Activated T-cell treated with anti-CD3 and anti-CD28 coated beads for 1 hour (primary cell): Measurements from ENCODE around the gene SLC35E4.
"Not testable (repeated sequence)": the region's sequence is repeated elsewhere in the genome, so short reads cannot be mapped to it uniquely, and the experiment has no call there.

Experiments used
- DNase-seq: peaks from one replicate; pipeline ENCODE4 v3.0.0-alpha.2; 2020; ENCODE audit warnings: low read depth

Gene SLC35E4

GRCh38 chr22:30650508-30651116 lies 15.0 kb downstream of the SLC35E4 start:
- no peak for DNase-seq

- DNase-seq, result no peak
Measured at GRCh38 chr22:30652852-30653251, 17.3 kb downstream of the SLC35E4 start.

DNA sequence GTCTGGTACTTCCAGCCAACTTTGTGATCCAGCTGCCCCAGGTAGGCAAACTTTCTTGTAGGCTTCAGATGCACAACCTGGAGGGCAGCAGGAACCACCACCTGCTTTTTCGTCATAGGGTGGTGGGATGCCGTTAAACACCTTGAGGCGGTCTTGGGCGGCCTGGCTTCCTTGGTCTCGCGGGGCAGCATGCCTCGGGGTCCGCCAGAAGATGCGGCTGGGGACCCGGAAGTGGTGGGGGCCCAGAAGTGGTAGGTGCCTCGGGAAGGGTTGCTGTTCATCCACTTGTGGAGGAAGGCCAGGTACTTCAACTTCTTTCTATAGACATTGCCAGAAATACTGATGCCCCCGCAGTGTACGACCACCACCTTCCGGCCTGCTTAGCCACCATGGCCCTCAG lies 18.8 kb downstream of the SLC35E4 start:
- DNase-seq, result no peak

DNA sequence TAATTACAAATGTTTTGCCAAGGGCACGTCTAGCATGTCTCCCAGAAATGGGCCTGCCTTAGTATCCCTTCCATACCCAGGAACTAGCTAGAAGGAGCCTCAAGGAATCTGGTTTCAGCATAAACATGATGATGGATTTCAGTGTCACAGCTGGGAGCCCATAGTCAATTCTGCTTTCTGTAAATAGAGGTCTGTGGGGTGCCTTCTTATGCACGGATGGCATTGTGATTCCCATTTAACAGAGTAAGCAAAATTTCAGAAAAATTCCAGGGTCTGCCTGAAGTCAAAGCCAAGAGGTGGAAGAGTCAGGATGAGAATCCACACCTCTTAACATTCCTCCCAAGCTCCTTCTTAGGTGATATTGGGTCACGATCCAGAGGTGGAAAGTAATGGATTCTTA lies 20.0 kb downstream of the SLC35E4 start:
- DNase-seq, result no peak

GRCh38 chr22:30662040-30662439 lies 26.5 kb downstream of the SLC35E4 start:
- no peak for DNase-seq

- DNase-seq, result no peak
Measured at GRCh38 chr22:30664798-30665197, 29.2 kb downstream of the SLC35E4 start.

DNA sequence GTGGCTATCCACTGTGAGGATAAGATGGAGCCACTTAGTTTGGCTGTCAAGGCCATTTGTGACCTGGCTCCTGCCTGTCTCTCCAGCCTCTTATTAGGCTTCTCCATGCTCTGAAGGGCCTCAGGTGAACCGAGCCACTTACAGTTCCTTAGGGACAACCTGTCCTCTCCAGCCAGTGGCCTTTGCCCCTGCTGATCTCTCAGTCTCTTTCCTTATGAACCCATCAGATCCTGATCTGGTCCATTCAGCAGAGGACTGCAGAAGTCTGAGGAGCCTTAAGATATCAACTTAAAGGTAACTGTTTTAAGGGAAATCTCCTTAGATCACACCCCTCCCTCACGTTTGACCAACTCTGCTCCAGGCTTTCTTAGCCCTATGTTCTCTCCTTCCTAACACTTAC lies 29.7 kb downstream of the SLC35E4 start:
- DNase-seq, result no peak

DNA sequence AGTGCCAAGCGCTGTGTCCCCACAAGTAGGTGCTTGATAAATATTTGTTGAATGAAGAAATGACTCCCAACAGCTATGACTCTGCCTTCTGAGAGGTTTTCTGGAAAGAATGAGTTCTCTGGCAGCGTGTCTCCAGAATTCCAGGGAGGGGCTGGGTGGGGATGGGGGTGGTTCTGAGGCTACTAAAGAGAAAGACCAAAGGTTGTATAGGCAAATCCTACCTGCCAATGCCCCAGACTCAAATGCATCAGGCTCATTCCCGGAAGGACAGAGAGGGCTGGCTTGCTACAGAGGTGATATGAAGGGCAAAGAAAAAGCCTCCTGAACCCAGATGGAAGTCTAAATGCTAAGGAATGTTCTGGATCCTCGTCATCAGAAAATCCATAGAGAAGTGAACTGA lies 30.2 kb downstream of the SLC35E4 start:
- DNase-seq, result no peak

- no peak for DNase-seq
Measured at GRCh38 chr22:30667107-30667493, 31.5 kb downstream of the SLC35E4 start.

GRCh38 chr22:30667494-30668385 lies 32.2 kb downstream of the SLC35E4 start, which contains the start of gene DUSP18:
TSS of gene DUSP18 (minus strand) at chr22:30667875. CDS start at chr22:30664003, 3,872 bp downstream.
- peak; percentile 94 for DNase-seq

DNA sequence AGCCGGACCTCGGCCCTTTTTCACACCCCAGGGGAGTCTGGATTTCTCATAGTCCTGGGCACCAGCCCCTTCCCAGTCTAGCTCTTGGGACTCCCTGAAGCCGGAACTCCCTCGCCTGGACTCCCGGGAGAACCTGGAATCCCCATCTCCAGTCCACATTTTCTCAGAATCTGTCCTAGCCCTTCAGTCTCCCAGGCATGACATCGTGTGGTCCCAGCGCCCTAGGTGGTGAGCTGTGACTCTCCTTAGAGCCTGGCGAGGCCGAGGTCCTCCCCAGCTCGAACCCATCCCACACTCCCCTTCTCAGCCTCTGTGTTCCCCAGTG lies 32.8 kb downstream of the SLC35E4 start:
- DNase-seq, result no peak

- no peak for DNase-seq
Measured at GRCh38 chr22:30671071-30671470, 35.5 kb downstream of the SLC35E4 start.

GRCh38 chr22:30673136-30673535 lies 37.6 kb downstream of the SLC35E4 start:
- DNase-seq, result no peak

DNA sequence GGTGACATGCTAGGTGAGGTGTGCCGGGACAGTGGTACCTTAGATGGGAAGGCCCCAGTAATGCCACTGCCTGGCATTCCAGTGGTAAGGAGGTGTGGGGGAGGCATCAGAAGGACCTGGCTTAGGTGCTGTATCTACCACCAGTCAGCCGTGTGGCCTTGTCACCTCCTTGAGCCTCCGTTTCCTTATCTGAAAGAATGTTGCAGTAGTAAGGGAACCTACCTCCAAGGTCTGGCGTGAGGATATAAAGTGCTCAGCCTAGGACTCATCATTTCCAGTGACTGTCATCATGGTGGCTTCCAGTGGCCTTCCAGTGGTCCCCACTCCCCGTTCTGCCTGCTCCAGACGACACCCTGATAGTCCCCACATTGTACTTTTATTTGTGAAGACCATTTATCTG lies 38.9 kb downstream of the SLC35E4 start:
- no peak for DNase-seq

GRCh38 chr22:30675436-30675835 lies 39.9 kb downstream of the SLC35E4 start:
- no peak for DNase-seq

GRCh38 chr22:30676565-30676964 lies 41.0 kb downstream of the SLC35E4 start:
- DNase-seq, result not testable (repeated sequence)

GRCh38 chr22:30679895-30680690 lies 44.5 kb downstream of the SLC35E4 start:
- not testable (repeated sequence) for DNase-seq

- DNase-seq, result no peak
Measured at GRCh38 chr22:30680991-30681770, 45.6 kb downstream of the SLC35E4 start.

GRCh38 chr22:30681831-30682230 lies 46.2 kb downstream of the SLC35E4 start:
- no peak for DNase-seq

- DNase-seq, result no peak
Measured at GRCh38 chr22:30685178-30685577, 49.6 kb downstream of the SLC35E4 start.

- no peak for DNase-seq
Measured at GRCh38 chr22:30687358-30687757, 51.8 kb downstream of the SLC35E4 start.

- DNase-seq, result no peak
Measured at GRCh38 chr22:30689622-30690021, 54.0 kb downstream of the SLC35E4 start.
